NCI-H510A (cell line): ENCODE results near the gene TRNT1.

Experiments
- DNase-seq: peaks from one replicate; lab custom pipeline; 2025; lab: John Stamatoyannopoulos, UW

The TRNT1 gene

DNA sequence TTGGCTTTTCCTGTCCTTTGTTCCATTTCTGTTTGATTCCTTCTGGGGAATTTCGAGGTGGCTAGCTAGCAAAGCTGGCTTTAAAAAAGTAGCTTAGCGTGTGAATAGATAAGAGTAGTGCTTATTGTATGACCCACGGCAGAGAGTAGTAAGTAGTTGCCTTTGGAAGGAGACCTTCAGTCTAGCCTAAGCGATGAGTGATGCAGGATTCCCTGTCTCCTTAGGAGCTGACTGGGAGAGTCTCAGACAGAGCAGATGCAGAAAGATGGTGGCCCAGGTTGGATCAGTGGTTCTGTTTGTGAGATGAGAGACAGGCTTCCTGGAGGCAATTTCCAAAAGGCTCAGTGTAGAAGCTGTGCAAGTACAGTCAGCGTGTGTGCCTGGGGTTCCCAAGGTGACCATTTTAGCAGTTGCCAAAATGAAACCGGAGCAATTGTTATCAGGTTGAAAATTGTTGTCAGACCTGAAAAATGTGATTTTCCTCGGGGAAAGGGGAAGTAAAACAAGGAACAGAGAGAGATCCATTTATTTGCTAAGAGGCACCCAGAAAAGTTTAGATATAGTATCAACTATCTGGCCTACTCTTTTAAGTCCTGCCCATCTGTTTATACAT, 15.9 kb upstream of the TRNT1 start:
- no peak for DNase-seq

DNA sequence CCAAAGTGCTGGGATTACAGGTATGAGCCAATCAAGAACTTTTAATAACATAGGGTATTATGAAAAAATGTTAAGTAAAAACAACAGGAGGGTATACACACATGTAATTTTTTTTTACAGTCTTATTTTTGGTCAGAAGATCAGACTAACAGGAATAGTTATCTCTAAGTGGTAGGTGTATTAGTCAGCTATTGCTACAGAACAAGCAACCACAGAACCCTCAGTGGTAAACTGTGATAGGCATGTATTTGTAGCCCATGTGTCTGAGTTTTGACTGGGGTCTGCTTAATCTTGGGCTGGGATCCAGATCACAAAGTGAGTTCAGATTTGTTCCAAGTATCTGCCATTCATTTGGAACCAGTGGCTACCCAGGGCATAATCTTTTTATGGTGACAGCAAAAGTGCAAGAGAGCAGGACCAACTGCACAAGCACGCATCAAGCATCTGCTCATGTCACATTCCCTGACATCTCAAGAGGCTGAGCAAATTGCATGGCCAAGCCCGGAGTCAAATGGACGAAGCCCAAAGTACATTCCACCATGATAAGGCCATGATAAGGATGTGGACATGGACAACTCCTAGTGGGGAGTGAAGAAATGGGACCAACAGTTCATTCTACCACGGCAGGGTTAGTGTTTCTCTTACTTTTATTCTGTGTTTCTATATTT, 13.6 kb upstream of the TRNT1 start:
- DNase-seq, result no peak

DNA sequence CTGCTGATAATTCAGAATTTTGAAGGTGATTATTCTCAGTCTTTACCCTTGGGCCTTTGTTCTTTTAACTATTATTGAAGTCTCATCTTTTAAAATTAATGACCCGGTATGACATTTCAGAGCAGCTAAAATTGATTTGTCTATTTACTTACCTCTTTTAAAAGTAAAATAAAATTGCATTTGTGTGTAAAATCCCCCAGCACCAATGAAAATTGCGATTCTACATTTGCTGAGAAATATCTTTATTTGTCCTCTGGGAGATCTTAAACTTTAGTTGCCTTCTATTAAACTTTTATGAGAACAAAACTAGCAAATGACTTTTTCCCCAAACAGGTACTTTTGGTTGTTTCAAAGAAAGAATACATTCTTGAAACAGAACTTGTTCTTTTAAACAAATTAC, 9.1 kb upstream of the TRNT1 start:
- no peak for DNase-seq

DNA sequence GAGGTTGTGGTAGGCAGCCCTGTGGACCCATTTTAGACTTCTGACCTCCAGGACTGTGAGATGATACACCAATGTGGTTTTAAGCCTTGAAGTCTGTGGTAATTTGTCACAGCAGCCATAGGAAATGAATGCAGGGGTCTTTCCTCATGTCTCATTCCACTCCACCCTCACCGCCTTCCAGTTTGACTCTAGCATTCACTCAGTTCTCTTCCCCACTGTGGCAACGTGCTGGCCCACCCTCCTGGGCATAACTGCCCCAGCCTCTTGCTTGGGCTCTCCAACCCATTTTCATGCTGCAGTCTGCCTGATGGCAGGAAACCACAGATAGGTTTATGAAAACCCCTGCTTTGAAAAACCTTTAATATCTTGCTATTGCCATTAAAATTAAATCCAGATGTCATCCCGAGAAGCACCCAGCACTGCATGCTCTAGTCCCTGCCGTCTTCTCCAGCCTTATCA, 7.3 kb upstream of the TRNT1 start:
- no peak for DNase-seq

DNA sequence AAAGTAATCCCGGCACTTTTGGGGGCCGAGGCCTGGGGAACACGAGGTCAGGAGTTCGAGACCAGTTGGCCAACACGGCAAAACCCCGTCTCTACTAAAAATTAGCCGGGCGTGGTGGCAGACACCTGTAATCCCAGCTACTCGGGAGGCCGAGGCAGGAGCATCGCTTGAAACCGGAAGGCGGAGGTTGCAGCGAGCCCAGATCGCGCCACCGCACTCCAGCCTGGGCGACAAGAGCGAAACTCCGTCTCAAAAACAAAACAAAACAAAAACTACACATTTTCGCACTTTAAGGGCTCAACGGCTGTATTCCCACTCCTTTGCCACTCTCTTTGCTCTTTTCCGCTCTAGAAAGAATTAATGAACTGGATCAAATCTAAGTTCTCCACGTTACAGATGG, 763 bp upstream of the TRNT1 start:
- DNase-seq, result no peak

DNA sequence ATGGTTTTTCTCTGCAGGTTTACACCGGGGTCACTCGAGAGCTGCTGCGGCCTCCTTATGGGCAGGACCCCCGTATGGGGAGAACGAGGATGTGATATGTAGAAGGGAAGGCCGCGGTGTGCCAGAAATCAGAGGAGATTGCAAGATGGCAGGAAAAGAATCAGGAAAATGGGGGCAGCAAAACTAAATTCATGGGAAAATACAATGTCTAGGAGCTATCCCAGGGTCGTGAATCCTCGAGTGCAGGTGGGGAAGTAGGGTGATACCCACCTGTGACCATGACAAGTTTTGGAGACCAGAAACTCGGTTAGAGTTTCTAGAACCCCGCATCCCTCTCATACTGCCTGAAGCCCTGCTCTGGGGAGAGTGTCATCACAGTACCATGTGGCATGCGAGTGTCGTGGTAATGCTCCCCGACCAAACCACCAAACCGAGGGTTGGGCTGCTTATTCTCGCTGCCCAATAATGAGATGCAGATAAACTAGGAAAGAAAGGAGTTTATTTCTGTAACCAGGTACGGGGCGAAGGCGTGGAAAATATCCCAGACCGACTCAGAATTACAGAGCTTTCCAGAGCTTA, 781 bp downstream of the TRNT1 start:
- DNase-seq, result no peak

DNA sequence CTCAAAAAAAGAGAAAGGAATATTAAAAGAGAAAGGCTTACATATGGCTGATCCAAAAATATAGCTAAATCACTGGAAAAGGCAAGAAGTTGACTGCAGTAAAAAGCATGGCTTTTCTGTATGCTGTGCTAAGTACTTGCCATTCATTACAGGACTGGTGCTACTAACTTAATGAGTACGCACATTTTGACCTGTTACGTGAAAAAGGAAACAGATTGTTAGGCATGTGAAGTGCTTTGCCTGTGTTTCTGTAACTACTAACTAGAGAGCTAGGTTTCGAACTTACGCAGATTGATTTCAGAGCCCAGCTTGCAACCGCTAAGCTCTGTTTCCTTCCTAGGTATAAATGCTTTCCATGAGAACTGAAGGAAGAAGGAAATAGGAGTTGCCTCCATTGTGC, 2.8 kb downstream of the TRNT1 start:
- no peak for DNase-seq

DNA sequence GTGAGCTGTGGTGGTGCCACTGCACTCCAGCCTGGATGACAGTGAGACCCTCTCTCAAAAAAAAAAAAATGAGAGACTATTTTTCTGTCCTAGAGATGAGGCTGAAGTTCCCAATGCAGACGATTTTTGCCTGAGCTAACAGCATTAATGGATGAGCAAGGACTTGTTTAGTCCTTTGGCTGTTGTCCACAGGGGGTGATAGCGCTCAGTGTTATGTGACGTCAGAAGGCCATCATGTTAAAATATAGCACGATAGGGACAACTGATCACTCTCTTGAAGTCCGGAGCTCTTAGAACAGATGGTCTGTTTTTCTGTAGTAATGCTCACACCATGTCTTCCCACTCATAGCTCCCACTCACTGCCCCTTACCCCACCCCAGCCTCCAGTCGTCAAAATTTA, 6.8 kb downstream of the TRNT1 start:
- no peak for DNase-seq

DNA sequence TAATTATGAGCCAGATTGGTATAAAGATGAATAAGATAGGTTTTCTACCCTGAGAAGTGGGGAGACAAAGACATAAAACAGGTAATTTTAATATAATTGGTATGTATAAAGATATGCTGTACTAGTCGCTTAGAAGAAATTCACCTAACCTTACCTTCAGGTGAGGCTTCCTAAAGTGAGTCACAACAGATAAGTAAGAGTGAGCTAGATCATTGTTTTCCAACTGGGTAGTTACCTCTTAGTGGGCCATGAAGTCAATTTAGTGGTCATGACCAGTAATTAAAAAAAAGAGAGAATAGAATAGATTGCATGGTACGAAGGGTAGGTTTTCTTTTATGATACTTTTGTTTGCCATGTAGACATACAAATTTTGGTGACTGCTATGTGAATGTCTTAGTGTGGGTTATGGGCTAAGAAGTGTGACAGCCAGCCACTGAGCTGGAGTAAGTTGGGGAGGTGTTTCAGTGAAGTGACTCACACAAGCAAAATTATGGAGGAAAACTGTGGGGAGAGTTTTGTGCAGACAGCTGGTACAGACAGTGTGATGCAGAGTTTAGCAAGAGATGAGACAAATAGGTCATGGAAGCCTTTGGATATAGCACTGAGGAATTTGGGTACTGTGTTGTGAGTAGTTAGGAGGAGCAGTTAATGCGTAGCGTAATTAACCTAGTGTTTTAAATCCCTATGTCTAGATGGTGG, 8.2 kb downstream of the TRNT1 start:
- no peak for DNase-seq

DNA sequence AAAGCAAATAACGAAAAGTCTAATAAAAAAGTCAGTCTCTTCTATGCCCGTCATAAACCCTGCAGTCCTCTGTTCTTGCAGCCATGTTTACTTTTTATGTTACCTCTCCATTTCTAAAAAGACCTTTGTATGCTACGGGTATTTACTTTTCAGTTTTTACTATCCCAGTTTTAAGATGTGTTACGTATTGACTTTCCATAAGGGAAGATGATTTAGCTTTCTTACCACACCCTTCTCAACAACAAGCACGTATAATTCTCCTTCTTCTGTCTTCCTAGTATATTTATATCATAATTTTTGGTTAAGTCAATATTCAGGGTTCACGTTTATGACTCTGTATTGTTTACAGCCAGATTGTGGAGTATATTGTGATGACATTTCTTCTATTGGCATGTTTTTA, 10.8 kb downstream of the TRNT1 start:
- no peak for DNase-seq

DNA sequence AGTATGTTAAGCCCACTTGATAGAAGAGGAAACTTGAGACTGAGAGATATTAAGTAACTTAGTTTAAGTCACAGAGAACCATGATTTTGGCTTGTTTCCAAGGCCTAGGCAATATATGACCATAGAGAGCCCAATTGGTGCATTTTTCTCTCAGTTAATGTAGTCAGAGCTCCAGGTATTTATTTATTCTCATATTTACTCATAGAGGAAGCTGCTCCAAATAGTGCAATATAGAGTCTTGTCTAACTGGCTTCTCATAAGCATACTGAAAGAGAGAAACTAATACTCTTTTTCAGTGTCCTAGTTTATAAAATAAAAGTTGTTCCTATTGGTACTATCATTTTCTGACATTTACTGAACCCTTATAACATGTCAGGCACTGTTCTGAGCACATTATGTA, 15.2 kb downstream of the TRNT1 start:
- DNase-seq, result no peak

DNA sequence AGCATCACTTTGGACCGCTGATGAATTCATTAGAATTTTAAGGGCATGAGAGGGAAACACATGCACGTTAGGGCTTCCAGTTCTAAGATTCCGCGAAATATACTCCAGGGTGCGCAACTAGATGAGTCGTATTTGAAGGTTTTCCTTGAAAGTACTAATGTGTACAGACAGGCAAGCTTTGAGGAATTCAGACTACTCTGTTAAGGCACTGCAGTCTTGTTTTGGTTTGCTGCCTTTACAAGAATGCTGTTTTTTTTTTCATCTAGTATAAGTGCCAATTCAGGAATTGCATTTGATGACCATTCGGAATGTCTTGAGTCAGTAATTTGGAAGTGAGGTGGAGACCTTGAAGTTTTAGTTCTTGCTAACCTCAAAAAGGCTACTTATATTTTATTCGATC, 19.1 kb downstream of the TRNT1 start:
- DNase-seq, result no peak

DNA sequence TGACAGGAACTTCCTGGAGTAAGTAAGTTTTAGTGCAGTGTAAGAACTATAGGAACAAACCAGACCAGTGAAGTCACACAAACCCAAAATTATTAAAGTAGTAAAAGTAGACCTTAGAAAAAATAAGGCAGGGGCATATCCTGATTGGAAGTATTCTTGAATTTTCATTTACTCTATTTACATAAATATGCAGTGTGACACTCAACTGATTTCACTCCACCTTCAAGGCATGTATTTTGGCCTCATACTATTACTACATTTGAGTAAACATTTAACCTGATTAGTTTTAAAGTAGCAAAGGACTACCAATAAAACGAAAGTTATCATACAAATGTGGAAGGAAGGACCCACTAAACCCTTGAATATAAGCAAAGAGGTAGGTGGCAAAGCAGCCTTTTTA, 22.8 kb downstream of the TRNT1 start:
- DNase-seq, result no peak

DNA sequence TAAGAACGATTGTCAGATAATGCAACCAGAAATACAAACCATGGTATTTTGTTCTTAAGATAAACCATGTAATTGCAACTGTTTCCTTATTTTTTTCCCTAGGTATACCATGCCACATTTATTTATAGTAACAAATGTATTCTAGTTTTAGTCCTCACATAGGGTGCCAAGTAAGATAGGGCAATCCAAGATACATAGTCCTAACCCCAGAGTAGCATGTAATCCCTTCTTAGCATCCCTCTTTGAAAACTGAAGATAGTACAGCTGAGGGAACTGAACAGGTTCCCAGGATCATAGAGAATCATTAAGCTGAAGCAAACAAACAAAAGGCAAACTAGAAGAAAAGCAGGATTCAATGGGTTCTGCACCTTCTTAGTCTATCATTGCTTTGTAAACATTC, 24.8 kb downstream of the TRNT1 start:
- DNase-seq, result no peak

DNA sequence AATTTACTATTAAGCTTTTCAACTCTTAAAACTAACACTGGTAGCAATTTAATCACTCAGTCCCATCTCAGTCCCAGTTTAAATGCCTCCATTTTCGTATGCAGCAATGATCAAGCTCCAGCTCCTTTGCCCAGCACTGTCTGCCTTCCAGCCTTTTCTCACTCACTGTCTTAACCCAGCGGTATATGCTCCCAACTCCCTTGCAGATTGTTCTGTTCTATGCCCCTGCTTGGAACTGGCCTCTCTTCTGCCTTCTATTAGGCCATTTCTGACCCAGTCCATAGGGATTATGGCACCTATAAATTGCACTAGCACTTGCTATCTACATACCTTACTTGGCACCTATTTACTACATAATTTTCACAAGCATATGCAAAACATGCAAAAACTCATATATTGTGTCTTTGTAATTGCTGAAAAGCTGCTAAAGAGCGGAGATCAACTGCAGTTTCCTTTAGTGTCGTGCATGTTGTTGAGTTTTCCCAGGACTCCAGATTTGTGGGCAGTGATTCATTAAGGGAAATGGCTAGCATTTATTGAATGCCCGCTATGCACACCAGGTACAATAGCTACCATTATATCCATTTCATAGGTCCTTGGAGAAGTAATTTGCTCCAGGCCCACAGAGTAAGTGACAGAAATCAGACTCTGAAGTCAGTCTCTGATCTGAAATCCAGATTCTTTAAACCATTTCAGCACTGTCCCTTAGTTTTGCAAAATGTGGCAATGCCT, 28.3 kb downstream of the TRNT1 start:
- DNase-seq, result no peak

DNA sequence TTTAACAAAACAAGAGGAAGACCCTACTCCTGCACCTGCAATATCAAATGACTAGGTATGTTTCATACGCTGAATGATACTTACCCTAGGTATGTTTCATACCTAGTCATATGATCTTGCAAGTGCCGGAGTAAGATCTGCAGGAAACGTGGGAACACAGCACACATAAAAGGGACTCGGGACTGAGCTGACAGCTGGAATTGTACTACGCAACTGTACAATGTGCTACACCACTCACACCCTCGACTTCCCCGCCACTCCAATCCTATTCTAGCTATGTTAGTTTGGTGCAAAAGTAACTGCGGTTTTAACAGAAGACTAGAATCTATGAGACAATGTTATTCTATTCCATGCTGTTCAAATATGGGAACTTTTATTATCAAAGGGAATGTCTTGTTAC, 30.7 kb downstream of the TRNT1 start:
- no peak for DNase-seq

DNA sequence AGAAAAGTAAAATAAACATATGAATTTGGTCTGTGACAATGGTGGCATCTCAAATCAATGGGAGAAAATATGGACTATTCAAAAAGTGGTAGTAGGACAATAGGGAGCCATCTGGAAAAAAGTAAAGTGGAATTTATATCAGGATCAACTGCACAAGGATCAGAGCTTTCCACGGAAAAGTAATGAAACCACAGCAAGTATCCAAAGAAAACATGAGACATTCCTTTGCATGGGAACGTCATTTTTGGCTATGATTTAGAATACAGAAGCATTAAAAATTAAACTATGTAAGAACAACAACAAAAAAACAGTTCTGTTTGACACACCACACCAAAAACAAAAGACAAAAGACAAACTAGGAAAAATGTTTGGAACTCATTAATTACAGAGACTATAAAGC, 34.1 kb downstream of the TRNT1 start:
- no peak for DNase-seq

DNA sequence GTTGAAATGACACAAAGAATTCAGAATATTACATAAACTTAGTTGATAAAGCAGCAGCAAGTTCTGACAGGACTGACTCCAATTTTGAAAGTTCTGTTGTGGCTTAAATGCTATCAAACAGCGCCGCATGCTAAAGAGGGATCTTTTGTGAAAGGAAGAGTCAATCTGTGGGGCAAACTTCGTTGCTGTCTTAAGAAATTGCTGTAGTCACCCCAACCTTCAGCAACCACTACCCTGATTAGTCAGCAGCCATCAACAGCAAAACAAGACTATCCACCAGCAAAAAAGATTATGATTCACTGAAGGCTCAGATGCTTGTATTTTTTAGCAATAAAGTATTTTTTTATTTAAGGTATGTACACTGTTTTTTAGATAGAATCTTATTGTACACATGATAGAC, 38.5 kb downstream of the TRNT1 start:
- no peak for DNase-seq

DNA sequence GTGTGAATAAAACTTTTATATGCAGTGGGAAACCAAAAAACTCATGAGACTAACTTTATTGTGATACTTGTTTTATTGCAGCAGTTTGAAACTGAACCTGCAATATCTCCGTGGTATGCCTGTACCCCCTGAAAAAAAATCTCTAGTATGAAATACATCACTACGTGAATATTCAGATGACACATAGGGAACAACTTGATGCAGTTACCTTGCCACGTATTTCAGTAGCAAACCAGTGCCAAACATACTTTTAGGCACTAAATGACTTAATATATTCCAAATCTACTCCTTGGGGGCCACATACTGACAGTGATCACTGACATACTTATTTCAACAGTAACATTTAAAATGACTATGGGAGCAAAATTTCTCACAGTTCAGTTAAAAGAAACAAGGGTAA, 38.9 kb downstream of the TRNT1 start:
- no peak for DNase-seq

DNA sequence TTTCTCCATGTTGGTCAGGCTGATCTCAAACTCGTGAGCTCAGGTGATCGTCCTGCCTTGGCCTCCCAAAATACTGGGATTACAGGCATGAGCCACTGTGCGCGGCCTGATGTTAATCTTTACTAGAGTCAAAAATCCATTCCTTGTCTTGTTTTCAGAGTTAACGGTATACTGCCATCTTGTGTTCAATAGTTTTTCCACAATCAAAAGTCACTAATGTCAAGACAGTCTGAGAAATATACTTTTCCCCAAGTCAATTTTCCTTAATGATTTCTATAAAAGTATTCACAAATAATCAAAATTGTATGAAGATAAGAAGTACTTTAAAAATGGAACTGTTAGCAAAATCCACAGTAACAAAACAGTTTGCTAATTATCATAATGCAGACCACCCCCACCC, 44.3 kb downstream of the TRNT1 start:
- no peak for DNase-seq

DNA sequence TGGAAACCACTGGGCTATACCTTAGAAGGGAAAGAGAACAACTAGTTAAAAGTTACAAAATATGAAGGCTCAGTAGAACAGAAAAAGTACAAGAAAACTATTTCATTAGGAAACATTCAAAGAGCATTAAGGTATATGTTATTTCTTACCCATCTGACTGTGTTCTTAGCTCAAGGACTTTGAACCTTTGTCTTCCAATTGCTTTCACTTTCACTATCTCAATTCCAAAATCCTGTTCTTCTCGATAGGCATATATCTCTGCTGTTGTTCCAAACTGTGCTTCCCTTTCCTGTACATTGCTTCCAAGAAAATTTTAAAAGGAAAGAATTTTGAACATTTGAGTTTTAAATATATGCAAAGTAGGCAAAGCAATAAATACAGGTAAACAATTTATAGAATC, 45.9 kb downstream of the TRNT1 start:
- DNase-seq, result no peak

DNA sequence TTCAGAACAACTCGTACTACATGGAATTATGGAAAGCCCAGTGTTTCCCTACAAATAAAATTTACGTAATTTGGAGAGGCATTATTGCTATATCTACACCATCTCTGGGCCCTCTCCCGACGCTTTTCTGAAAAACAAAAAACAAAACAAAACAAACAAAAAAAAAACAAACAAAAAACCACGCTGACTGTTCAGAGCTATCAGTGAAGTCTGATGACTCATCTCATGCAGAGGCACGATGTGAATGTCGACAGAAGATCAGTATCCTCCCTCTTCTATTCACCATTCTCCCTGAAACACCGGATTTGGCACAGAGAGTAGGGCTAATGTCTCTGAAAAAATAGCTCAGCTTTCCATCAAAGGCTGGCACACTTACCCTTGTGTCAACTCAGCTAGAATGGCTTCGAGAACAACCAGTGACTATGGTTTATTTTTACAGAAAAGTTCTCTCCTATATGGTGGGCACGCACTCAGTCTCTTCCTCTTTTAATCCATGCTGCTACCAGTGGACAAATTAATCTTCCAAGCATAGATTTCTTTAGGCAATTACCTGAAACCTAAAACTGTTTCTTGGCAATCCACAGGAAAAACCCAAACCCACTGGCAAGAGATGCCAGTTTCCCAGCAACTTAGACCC, 51.2 kb downstream of the TRNT1 start:
- no peak for DNase-seq
